Panc1 (cell line): Measurements from ENCODE around the gene TCF15. TPM values are rescaled to one million over a fixed set of nuclear protein-coding genes. Genes with fewer than 3 reads are reported as not detected.

Experiments
- ATAC-seq: fragments of 200-7000 bp; cut with Tn5 transposase; 2 replicates; pipeline ENCODE4 v1.9.1; 2020; ENCODE audit warnings: mild to moderate bottlenecking, moderate library complexity
- BruUV-seq: library from RNA; stranded (reverse); fragments of 400-500 nt; replicated peaks from 2 replicates; lab custom pipeline; 2021; lab: Mats Ljungman, UMichigan
- CTCF ChIA-PET: fragments of 300-600 bp; sonication (Branson Sonifier 250); formaldehyde crosslinking; loops from one replicate; lab custom pipeline; 2022; ENCODE audit warnings: antibody characterized with exemption; lab: Charles Lee
- POLR2A ChIA-PET: fragments of 300-600 bp; sonication (Branson Sonifier 250); formaldehyde crosslinking; loops from one replicate; lab custom pipeline; 2022; ENCODE audit warnings: antibody characterized with exemption; lab: Charles Lee
- DNase-seq: peaks from one replicate; pipeline ENCODE4 v3.0.0-alpha.2; 2010; ENCODE audit warnings: low read depth, low spot score
- H3K27ac ChIP-seq: 2 replicates; pipeline ENCODE4 v1.5.1; 2011; ENCODE audit warnings: mild to moderate bottlenecking, low read length, inconsistent platforms
- H3K27me3 ChIP-seq: fragments of 200-500 bp; sonication (Bioruptor generic); 2 replicates; pipeline ENCODE4 v1.6.0; 2014; ENCODE audit warnings: low read length, inconsistent platforms; ENCODE audit not compliant: control insufficient read depth, insufficient read depth
- H3K36me3 ChIP-seq: fragments of 200-500 bp; sonication (Bioruptor generic); 2 replicates; pipeline ENCODE4 v1.5.1; 2014; ENCODE audit warnings: inconsistent platforms, mild to moderate bottlenecking, low read length, moderate library complexity; ENCODE audit not compliant: control insufficient read depth, insufficient read depth
- H3K4me1 ChIP-seq: 2 replicates; pipeline ENCODE4 v1.5.1; 2011; ENCODE audit warnings: inconsistent platforms, mild to moderate bottlenecking, low read length, moderate library complexity; ENCODE audit not compliant: control insufficient read depth, insufficient read depth
- H3K4me3 ChIP-seq, 2 experiments: 2 replicates each; pipeline ENCODE4 v1.5.1; 2011 to 2012; ENCODE audit warnings: low read depth in 2 of 2, low read length in 2 of 2, mild to moderate bottlenecking in 2 of 2, inconsistent platforms in 1 of 2, moderate library complexity in 1 of 2
- H3K9me3 ChIP-seq: fragments of 200-500 bp; sonication (Bioruptor generic); 2 replicates; pipeline ENCODE4 v1.5.1; 2014; ENCODE audit warnings: low read depth, mild to moderate bottlenecking, inconsistent platforms, low read length, moderate library complexity; ENCODE audit not compliant: control insufficient read depth, insufficient read depth
- POLR2AphosphoS5 ChIP-seq: IDR thresholded peaks from 2 replicates; pipeline ENCODE4 v1.6.1; 2012; ENCODE audit warnings: mild to moderate bottlenecking, low read depth, low read length, moderate library complexity
- SIN3A ChIP-seq: IDR thresholded peaks from 2 replicates; pipeline ENCODE4 v1.6.1; 2012; ENCODE audit warnings: low read depth, mild to moderate bottlenecking, low read length, moderate library complexity, borderline replicate concordance; ENCODE audit not compliant: insufficient read depth
- TCF7L2 ChIP-seq: IDR thresholded peaks from 2 replicates; pipeline ENCODE4 v1.6.1; 2011; ENCODE audit warnings: mild to moderate bottlenecking, low read depth, low read length, inconsistent platforms
- in situ Hi-C: cut with HindIII; loops from 2 replicates; pipeline ENCODE4 v1.10.0; 2016; ENCODE audit warnings: low sequenced_read_pairs, low pct_unique_long_range_greater_than_20kb
- intact Hi-C: fragments of 100-400 bp; cut with micrococcal nuclease; formaldehyde crosslinking; loops from one replicate; pipeline ENCODE4 v1.10.0; 2022; ENCODE audit not compliant: unreplicated experiment
- total RNA-seq: library from RNA; stranded (reverse); gene quantifications from one replicate; pipeline ENCODE4 v1.2.1, GENCODE V29; 2021; ENCODE audit not compliant: unreplicated experiment
- TF ChIP-seq, protein P1 (sequence below): fragments of 450-650 bp; IDR thresholded peaks from 2 replicates; pipeline ENCODE4 v1.5.1; 2017; ENCODE audit warnings: mild to moderate bottlenecking
- TF ChIP-seq, protein P2 (sequence below), 2 experiments: IDR thresholded peaks; 2 replicates each; pipeline ENCODE4 v1.6.1; 2011 to 2012; ENCODE audit warnings: low read depth in 2 of 2, control low read depth in 1 of 2, low read length in 1 of 2, mild to moderate bottlenecking in 1 of 2, moderate library complexity in 1 of 2; ENCODE audit not compliant: insufficient read depth in 1 of 2

The TCF15 gene
- total RNA-seq, 1 experiment from 2014 or later = not detected

DNA sequence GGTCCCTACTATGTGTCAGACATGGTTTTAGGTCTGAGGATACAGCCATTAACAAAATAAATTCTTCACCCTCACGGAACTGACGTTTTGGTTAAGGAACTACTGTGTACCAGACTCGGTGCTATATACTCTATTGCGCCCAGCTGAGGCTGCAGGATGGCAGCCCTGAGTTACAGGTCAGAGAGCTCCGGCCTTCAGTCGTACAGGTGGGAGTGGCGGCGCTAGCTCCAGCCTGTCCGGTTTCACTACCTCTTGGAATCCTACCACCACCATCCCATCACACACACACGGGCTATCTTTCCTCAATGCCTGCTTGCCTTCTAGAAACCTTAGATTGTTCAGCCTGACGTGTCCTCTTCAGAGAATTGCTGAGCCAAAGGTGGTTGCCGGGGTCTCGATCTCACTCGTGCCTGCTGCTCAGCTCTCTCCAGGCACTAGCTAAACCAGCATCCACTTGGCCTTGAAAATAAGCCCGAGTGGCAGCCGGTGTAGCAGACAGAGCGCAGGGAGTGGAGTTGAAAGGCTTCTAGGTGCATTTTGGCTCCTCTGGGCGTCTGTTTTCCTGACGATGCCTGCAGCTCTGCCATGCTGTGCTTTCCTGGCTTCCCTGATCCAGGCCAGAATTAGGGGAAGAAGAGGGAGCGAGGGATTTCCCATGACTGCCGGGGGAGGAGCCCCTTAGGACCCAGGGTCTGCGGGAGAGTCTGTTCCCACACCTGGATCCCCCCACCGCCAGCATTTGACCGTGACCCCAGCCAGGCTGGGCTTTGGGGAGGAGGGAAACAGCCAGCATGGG, 1.1 kb upstream of the TCF15 start:
- Histone ChIP-seq H3K4me3 (no peak overlapping the region), H3K27ac (no peak overlapping the region), H3K4me1 (no peaks in the 10 kb centered on the region), H3K36me3 (no peaks in the 10 kb centered on the region), H3K9me3 (no peaks in the 10 kb centered on the region), H3K27me3 (no peaks in the 10 kb centered on the region)
- POLR2A ChIA-PET = interaction anchor here (0.5 to 0.6 kb wide), 2 partner anchors 12 to 38 kb away, joined by 7 read pairs; no protein-coding TSS in a partner anchor
- no peak for DNase-seq
- in situ Hi-C loops = no loop called here
- TF ChIP-seq TCF7L2 = no peak
- ATAC-seq = no peak
- intact Hi-C loops = no loop called here
- CTCF ChIA-PET = no interaction called here
- no TSS peak for BruUV-seq

DNA sequence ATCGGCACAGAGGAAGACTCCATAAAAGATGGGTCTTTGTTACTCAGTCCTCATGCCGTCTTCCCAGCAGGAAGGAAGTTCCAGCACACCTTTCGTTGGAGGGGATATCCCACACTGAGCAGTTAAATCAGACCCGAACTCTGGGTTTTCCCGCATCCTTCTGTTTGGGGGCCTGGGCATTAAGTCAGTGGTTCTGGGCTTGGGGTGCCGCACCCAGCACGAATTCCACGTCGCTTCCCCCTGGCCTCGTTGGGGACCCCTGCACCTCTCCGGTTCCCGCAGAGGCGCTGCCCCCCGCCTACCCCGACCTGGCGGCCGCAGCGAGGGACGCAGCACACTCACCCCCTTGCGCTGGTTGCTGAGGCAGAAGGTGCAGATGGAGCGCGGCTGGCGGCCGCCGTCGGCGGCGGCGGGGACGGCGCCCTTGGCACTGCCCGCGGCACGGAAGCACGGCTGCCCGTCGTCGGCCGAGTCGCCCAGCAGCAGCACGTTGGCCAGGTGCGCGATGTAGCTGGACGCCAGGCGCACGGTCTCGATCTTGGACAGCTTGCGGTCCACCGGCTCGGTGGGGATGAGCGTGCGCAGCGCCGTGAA, 641 bp downstream of the TCF15 start:
- no peaks in the 10 kb centered on the region for H3K36me3 ChIP-seq
- no peaks in the 10 kb centered on the region for H3K4me1 ChIP-seq
- DNase-seq (no peak), ATAC-seq (no peak)
- ChIA-PET CTCF (no interaction called here), POLR2A (no interaction called here)
- in situ Hi-C loops (no loop called here), intact Hi-C loops (no loop called here)
- H3K9me3 ChIP-seq = no peaks in the 10 kb centered on the region
- no peak overlapping the region for H3K4me3 ChIP-seq
- H3K27me3 ChIP-seq = no peaks in the 10 kb centered on the region
- no TSS peak for BruUV-seq
- H3K27ac ChIP-seq = no peak overlapping the region
- TF ChIP-seq, protein P1, sequence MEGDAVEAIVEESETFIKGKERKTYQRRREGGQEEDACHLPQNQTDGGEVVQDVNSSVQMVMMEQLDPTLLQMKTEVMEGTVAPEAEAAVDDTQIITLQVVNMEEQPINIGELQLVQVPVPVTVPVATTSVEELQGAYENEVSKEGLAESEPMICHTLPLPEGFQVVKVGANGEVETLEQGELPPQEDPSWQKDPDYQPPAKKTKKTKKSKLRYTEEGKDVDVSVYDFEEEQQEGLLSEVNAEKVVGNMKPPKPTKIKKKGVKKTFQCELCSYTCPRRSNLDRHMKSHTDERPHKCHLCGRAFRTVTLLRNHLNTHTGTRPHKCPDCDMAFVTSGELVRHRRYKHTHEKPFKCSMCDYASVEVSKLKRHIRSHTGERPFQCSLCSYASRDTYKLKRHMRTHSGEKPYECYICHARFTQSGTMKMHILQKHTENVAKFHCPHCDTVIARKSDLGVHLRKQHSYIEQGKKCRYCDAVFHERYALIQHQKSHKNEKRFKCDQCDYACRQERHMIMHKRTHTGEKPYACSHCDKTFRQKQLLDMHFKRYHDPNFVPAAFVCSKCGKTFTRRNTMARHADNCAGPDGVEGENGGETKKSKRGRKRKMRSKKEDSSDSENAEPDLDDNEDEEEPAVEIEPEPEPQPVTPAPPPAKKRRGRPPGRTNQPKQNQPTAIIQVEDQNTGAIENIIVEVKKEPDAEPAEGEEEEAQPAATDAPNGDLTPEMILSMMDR = no peak
- TF ChIP-seq TCF7L2 (no peak), SIN3A (no peak), POLR2AphosphoS5 (no peak)
- TF ChIP-seq, protein P2, sequence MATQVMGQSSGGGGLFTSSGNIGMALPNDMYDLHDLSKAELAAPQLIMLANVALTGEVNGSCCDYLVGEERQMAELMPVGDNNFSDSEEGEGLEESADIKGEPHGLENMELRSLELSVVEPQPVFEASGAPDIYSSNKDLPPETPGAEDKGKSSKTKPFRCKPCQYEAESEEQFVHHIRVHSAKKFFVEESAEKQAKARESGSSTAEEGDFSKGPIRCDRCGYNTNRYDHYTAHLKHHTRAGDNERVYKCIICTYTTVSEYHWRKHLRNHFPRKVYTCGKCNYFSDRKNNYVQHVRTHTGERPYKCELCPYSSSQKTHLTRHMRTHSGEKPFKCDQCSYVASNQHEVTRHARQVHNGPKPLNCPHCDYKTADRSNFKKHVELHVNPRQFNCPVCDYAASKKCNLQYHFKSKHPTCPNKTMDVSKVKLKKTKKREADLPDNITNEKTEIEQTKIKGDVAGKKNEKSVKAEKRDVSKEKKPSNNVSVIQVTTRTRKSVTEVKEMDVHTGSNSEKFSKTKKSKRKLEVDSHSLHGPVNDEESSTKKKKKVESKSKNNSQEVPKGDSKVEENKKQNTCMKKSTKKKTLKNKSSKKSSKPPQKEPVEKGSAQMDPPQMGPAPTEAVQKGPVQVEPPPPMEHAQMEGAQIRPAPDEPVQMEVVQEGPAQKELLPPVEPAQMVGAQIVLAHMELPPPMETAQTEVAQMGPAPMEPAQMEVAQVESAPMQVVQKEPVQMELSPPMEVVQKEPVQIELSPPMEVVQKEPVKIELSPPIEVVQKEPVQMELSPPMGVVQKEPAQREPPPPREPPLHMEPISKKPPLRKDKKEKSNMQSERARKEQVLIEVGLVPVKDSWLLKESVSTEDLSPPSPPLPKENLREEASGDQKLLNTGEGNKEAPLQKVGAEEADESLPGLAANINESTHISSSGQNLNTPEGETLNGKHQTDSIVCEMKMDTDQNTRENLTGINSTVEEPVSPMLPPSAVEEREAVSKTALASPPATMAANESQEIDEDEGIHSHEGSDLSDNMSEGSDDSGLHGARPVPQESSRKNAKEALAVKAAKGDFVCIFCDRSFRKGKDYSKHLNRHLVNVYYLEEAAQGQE (IDR thresholded peaks at IDR 0.05; ENCODE audit: insufficient read depth in 1 of 2, low read depth in 2 of 2, low read length in 1 of 2) = no peak

DNA sequence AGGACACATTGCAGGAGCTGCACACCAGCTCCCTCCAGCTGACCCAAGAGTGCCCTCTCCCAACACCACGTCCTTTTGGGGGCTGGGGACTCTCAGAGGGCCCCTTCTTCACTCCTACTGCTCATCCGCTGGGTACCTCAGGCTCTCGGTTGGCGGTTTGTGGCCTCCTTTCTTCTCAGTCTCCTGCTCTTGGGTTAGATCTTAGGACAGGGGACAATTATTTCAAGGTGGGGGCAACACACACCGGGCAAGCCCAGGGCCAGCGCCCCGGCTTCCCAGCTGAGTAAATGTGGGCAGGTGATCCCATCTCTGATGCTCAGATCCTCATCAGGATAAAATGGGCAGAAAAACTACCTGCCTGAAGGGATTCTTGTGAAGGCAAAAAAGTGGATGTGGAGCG, 1.1 kb downstream of the TCF15 start:
- DNase-seq = no peak
- intact Hi-C loops (no loop called here), in situ Hi-C loops (no loop called here)
- ChIA-PET CTCF (no interaction called here), POLR2A (no interaction called here)
- no peak overlapping the region for H3K4me3 ChIP-seq
- no TSS peak for BruUV-seq
- no peaks in the 10 kb centered on the region for H3K9me3 ChIP-seq
- no peak overlapping the region for H3K27ac ChIP-seq
- ATAC-seq = no peak
- no peaks in the 10 kb centered on the region for H3K27me3 ChIP-seq
- no peaks in the 10 kb centered on the region for H3K36me3 ChIP-seq
- TF ChIP-seq POLR2AphosphoS5 = no peak
- no peak for TF ChIP-seq SIN3A
- TF ChIP-seq, protein P1 = no peak
- no peak for TF ChIP-seq TCF7L2
- TF ChIP-seq, protein P2 (IDR thresholded peaks at IDR 0.05; ENCODE audit: insufficient read depth in 1 of 2, low read depth in 2 of 2, low read length in 1 of 2) = no peak
- H3K4me1 ChIP-seq = no peaks in the 10 kb centered on the region
